ENCODE data around the gene VWA2.

DNA sequence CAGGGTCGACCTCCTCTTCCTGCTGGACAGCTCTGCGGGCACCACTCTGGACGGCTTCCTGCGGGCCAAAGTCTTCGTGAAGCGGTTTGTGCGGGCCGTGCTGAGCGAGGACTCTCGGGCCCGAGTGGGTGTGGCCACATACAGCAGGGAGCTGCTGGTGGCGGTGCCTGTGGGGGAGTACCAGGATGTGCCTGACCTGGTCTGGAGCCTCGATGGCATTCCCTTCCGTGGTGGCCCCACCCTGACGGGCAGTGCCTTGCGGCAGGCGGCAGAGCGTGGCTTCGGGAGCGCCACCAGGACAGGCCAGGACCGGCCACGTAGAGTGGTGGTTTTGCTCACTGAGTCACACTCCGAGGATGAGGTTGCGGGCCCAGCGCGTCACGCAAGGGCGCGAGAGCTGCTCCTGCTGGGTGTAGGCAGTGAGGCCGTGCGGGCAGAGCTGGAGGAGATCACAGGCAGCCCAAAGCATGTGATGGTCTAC, 46.9 kb downstream of the VWA2 start:
- TF ChIP-seq, protein P1, sequence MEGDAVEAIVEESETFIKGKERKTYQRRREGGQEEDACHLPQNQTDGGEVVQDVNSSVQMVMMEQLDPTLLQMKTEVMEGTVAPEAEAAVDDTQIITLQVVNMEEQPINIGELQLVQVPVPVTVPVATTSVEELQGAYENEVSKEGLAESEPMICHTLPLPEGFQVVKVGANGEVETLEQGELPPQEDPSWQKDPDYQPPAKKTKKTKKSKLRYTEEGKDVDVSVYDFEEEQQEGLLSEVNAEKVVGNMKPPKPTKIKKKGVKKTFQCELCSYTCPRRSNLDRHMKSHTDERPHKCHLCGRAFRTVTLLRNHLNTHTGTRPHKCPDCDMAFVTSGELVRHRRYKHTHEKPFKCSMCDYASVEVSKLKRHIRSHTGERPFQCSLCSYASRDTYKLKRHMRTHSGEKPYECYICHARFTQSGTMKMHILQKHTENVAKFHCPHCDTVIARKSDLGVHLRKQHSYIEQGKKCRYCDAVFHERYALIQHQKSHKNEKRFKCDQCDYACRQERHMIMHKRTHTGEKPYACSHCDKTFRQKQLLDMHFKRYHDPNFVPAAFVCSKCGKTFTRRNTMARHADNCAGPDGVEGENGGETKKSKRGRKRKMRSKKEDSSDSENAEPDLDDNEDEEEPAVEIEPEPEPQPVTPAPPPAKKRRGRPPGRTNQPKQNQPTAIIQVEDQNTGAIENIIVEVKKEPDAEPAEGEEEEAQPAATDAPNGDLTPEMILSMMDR (IDR thresholded peaks at IDR 0.05): no peak
- TF ChIP-seq POLR2A (IDR thresholded peaks at IDR 0.05): no peak

Data from uterus (tissue), 2 donors.